ENCODE data around the gene CSF2. TPM values are rescaled to one million over a fixed set of nuclear protein-coding genes. Genes with fewer than 3 reads are reported as not detected.

CSF2 gene
- total RNA-seq, 3 donors from 2014 or later (not counting 1 experiment from before 2014, with no cell fraction given): 0.65 to 1.2 (median 0.82) TPM

DNA sequence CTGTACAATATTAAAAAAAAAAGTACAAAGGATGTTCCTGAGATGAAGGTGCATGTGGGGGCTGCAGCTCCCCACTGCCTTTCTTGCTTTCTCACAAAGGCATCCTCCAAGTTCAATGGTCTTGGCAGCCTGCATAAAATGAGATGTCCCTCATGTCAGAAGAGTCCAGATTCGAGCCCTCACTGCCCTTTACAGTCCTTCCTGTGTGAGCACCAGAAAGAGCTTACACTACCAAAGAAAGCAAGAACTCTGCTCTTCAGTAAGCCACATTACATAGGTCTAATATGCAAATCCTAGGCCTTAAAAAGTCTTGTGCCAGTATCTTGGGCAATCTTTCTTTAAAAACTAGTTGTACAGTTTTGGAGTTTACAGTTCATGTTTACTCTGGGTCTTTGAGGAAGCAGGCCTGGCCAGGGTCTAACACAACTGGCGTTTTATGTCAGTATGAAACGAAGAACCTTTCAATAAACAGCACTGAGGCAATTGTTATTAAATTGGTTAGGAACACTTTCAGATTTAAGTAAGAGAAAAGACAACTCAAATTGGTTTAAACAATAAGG lies 36.0 kb downstream of the CSF2 start:
- WGBS (ENCODE audit: insufficient coverage): 81% methylated on average over 3 of the region's 3 CpGs
- peaks cover 5% of the 10 kb centered on the region for H3K9me3 ChIP-seq (ENCODE audit: control insufficient read depth, insufficient read depth, low read length)
- no peaks in the 10 kb centered on the region for H3K36me3 ChIP-seq (ENCODE audit: control insufficient read depth, insufficient read depth, low read length)
- Mint-ChIP-seq H3K4me1 (peaks cover 57 to 61% of the 10 kb centered on the region in 2 donors), H3K27ac (peak overlapping the region; percentile 51 to 56), H3K4me3 (no peak overlapping the region), H3K27me3 (ENCODE audit: low read depth in 2 of 2) (no peaks in the 10 kb centered on the region), H3K9me3 (no peaks in the 10 kb centered on the region), H3K36me3 (no peaks in the 10 kb centered on the region)
- intact Hi-C loops (cut with micrococcal nuclease): loop anchor here (10.0 kb wide), 1 partner anchor 825 kb away; no protein-coding TSS in a partner anchor
- ATAC-seq: peak in 1 of 3 donors; percentile 42
- TF ChIP-seq, protein P1, sequence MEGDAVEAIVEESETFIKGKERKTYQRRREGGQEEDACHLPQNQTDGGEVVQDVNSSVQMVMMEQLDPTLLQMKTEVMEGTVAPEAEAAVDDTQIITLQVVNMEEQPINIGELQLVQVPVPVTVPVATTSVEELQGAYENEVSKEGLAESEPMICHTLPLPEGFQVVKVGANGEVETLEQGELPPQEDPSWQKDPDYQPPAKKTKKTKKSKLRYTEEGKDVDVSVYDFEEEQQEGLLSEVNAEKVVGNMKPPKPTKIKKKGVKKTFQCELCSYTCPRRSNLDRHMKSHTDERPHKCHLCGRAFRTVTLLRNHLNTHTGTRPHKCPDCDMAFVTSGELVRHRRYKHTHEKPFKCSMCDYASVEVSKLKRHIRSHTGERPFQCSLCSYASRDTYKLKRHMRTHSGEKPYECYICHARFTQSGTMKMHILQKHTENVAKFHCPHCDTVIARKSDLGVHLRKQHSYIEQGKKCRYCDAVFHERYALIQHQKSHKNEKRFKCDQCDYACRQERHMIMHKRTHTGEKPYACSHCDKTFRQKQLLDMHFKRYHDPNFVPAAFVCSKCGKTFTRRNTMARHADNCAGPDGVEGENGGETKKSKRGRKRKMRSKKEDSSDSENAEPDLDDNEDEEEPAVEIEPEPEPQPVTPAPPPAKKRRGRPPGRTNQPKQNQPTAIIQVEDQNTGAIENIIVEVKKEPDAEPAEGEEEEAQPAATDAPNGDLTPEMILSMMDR (IDR thresholded peaks at IDR 0.05): no peak
- no peaks in the 10 kb centered on the region for H3K27me3 ChIP-seq (ENCODE audit: control insufficient read depth, insufficient read depth, low read length)
- no peak overlapping the region for H3K4me3 ChIP-seq (ENCODE audit: low read length)
- DNase-seq: no peak
- peaks cover 39% of the 10 kb centered on the region for H3K4me1 ChIP-seq (ENCODE audit: control insufficient read depth, insufficient read depth, low read length)
- H3K27ac ChIP-seq (ENCODE audit: low read length): no peak overlapping the region

DNA sequence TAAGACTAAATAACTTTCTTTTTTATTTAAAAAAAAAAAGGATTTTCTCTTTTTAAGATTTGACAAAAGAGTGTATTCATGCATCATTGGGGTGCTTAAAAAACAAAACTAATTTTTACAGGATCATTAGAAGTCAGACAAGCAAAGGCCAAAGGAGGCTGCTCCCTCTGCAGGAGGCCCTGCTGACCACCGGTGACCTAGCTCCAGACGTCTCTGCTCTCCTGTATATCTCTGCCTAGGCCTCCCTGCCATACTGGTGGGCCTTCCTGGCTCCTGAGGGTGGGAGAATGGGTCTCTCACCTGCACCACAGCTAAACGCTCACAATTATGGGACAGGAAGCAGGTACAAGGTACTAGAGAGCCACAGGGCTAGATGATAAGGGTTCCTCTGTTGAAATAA lies 36.6 kb downstream of the CSF2 start:
- Histone ChIP-seq H3K27me3 (ENCODE audit: control insufficient read depth, insufficient read depth, low read length) (no peaks in the 10 kb centered on the region), H3K36me3 (ENCODE audit: control insufficient read depth, insufficient read depth, low read length) (no peaks in the 10 kb centered on the region), H3K27ac (ENCODE audit: low read length) (no peak overlapping the region), H3K4me1 (ENCODE audit: control insufficient read depth, insufficient read depth, low read length) (peaks cover 33% of the 10 kb centered on the region), H3K4me3 (ENCODE audit: low read length) (no peak overlapping the region), H3K9me3 (ENCODE audit: control insufficient read depth, insufficient read depth, low read length) (peaks cover 5% of the 10 kb centered on the region)
- TF ChIP-seq, protein P1 (IDR thresholded peaks at IDR 0.05): no peak
- intact Hi-C loops (cut with micrococcal nuclease): no loop called here
- WGBS (ENCODE audit: insufficient coverage): 63% methylated on average over 3 of the region's 3 CpGs
- ATAC-seq: no peak
- no peaks in the 10 kb centered on the region for H3K9me3 Mint-ChIP-seq
- no peak overlapping the region for H3K4me3 Mint-ChIP-seq
- peaks cover 58 to 62% of the 10 kb centered on the region in 2 donors for H3K4me1 Mint-ChIP-seq
- H3K27ac Mint-ChIP-seq: peak overlapping the region; percentile 51 to 56
- H3K27me3 Mint-ChIP-seq (ENCODE audit: low read depth in 2 of 2): no peaks in the 10 kb centered on the region
- DNase-seq: no peak
- H3K36me3 Mint-ChIP-seq: no peaks in the 10 kb centered on the region

DNA sequence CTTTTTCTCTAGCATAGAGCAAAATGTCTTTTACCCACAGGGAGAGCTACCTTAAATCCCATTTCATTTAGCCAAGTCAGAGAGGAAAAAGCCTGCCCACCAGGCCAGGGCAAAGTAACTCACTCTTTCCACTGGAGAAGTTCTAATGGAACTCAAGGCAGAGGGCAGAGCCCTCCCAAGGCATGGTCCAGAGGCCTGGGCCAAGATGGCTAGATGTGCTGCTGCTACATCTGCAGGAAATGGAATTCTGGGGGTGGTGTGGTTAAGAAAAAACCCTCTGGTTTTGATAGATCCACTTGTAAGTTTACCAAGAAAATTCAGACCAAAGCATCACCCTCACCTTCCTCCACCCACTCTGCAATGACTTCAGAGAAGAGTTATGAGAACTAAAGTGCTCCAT lies 37.3 kb downstream of the CSF2 start:
- intact Hi-C loops (cut with micrococcal nuclease): no loop called here
- Mint-ChIP-seq H3K4me3 (no peak overlapping the region), H3K9me3 (no peaks in the 10 kb centered on the region), H3K27ac (peak overlapping the region; percentile 51 to 56), H3K27me3 (ENCODE audit: low read depth in 2 of 2) (no peaks in the 10 kb centered on the region), H3K4me1 (peaks cover 59 to 62% of the 10 kb centered on the region in 2 donors), H3K36me3 (no peaks in the 10 kb centered on the region)
- Histone ChIP-seq H3K4me1 (ENCODE audit: control insufficient read depth, insufficient read depth, low read length) (peaks cover 26% of the 10 kb centered on the region), H3K27ac (ENCODE audit: low read length) (no peak overlapping the region), H3K9me3 (ENCODE audit: control insufficient read depth, insufficient read depth, low read length) (peaks cover 5% of the 10 kb centered on the region), H3K36me3 (ENCODE audit: control insufficient read depth, insufficient read depth, low read length) (no peaks in the 10 kb centered on the region), H3K27me3 (ENCODE audit: control insufficient read depth, insufficient read depth, low read length) (no peaks in the 10 kb centered on the region), H3K4me3 (ENCODE audit: low read length) (no peak overlapping the region)
- TF ChIP-seq, protein P1 (IDR thresholded peaks at IDR 0.05): no peak
- DNase-seq (no peak), ATAC-seq (no peak)

DNA sequence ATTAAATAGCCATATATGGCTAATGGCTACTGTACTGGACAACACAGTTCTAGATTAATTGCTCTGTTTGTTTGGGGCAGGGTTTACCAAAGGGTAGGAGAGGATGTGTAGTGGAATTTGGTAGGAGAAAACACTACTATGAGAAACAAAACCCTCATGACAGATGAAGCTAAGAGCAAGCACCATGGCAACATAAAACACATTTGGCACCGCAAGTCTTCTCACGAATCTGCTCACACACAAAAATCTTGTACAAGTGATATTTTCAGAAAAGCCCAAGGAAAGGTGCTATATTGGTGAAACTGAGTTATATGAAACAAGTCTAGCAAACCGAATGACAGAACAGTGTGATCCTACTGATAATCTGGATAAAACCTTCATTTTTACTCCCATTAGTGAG lies 38.5 kb downstream of the CSF2 start:
- H3K9me3 ChIP-seq (ENCODE audit: control insufficient read depth, insufficient read depth, low read length): peaks cover 5% of the 10 kb centered on the region
- no peak overlapping the region for H3K4me3 ChIP-seq (ENCODE audit: low read length)
- no peaks in the 10 kb centered on the region for H3K36me3 ChIP-seq (ENCODE audit: control insufficient read depth, insufficient read depth, low read length)
- no peaks in the 10 kb centered on the region for H3K27me3 ChIP-seq (ENCODE audit: control insufficient read depth, insufficient read depth, low read length)
- no peak overlapping the region for H3K27ac ChIP-seq (ENCODE audit: low read length)
- WGBS (ENCODE audit: insufficient coverage): 90% methylated on average over 3 of the region's 3 CpGs
- intact Hi-C loops (cut with micrococcal nuclease): no loop called here
- peaks cover 58 to 67% of the 10 kb centered on the region in 2 donors for H3K4me1 Mint-ChIP-seq
- peak overlapping the region in 1 of 2 donors; percentile 50 for H3K27ac Mint-ChIP-seq
- peaks cover 35% of the 10 kb centered on the region for H3K4me1 ChIP-seq (ENCODE audit: control insufficient read depth, insufficient read depth, low read length)
- DNase-seq: no peak
- TF ChIP-seq, protein P1 (IDR thresholded peaks at IDR 0.05): no peak
- H3K36me3 Mint-ChIP-seq: no peaks in the 10 kb centered on the region
- H3K9me3 Mint-ChIP-seq: no peaks in the 10 kb centered on the region
- no peak for ATAC-seq
- H3K4me3 Mint-ChIP-seq: no peak overlapping the region
- no peaks in the 10 kb centered on the region for H3K27me3 Mint-ChIP-seq (ENCODE audit: low read depth in 2 of 2)

Measured in natural killer cell (primary cell).